GM21576 (cell line): Measurements from ENCODE around the gene SLC27A5.
A peak's percentile ranks its signal among the peaks of the same experiment; 100 is the strongest.
"Not testable (repeated sequence)": the region's sequence is repeated elsewhere in the genome, so short reads cannot be mapped to it uniquely, and the experiment has no call there.

Experiments used
- ATAC-seq: cut with Tn5 transposase; IDR thresholded peaks from one replicate; pipeline ENCODE4 v1.9.1; 2021; ENCODE audit warnings: mild to moderate bottlenecking, moderate library complexity; ENCODE audit not compliant: unreplicated experiment

Gene SLC27A5

GRCh38 chr19:58529405-58529804, 17.6 kb upstream of the SLC27A5 start:
- no peak for ATAC-seq

GRCh38 chr19:58522709-58523108, 10.9 kb upstream of the SLC27A5 start:
- no peak for ATAC-seq

- ATAC-seq, result no peak
These were observed 9.9 kb upstream of the SLC27A5 start for GRCh38 chr19:58521651-58522050.

GRCh38 chr19:58520257-58520599, 8.4 kb upstream of the SLC27A5 start:
- no peak for ATAC-seq

GRCh38 chr19:58519355-58520256, 7.8 kb upstream of the SLC27A5 start, which contains the start of gene ZBTB45:
ZBTB45 (minus strand) TSS chr19:58519810; CDS start chr19:58517673, 2,137 bp downstream.
- ATAC-seq, result peak; percentile 74

- no peak for ATAC-seq
These were observed 7.2 kb upstream of the SLC27A5 start for GRCh38 chr19:58519087-58519354.

GRCh38 chr19:58518256-58519086, 6.7 kb upstream of the SLC27A5 start:
- ATAC-seq, result no peak

- ATAC-seq, result no peak
These were observed 5.4 kb upstream of the SLC27A5 start for GRCh38 chr19:58516964-58517833.

- ATAC-seq, result no peak
These were observed 4.5 kb upstream of the SLC27A5 start for GRCh38 chr19:58516246-58516836.

GRCh38 chr19:58515259-58515658, 3.5 kb upstream of the SLC27A5 start:
- ATAC-seq, result no peak

- no peak for ATAC-seq
These were observed 2.8 kb upstream of the SLC27A5 start for GRCh38 chr19:58514564-58515022.

GRCh38 chr19:58513694-58514563, 2.1 kb upstream of the SLC27A5 start:
- peak; percentile 71 for ATAC-seq

GRCh38 chr19:58513213-58513693, 1.5 kb upstream of the SLC27A5 start:
- no peak for ATAC-seq

GRCh38 chr19:58510084-58510862, 1.5 kb downstream of the SLC27A5 start:
- ATAC-seq, result no peak

- ATAC-seq, result no peak
These were observed 2.1 kb downstream of the SLC27A5 start for GRCh38 chr19:58509731-58510083.

- not testable (repeated sequence) for ATAC-seq
These were observed 4.1 kb downstream of the SLC27A5 start for GRCh38 chr19:58507602-58508223.

- no peak for ATAC-seq
These were observed 11.6 kb downstream of the SLC27A5 start for GRCh38 chr19:58500242-58500641.
